MCF 10A (cell line): ENCODE results near the gene NRARP. TPM values are rescaled to one million over a fixed set of nuclear protein-coding genes. Genes with fewer than 3 reads are reported as not detected.

Source experiments
- BruUV-seq: library from RNA; stranded (reverse); fragments of 400-500 nt; replicated peaks from 2 replicates; lab custom pipeline; 2021; lab: Mats Ljungman, UMichigan
- CTCF ChIA-PET: fragments of 300-600 bp; sonication (Branson Sonifier 250); formaldehyde crosslinking; extraction: SDS; loops from one replicate; lab custom pipeline; 2021; ENCODE audit warnings: antibody characterized with exemption, inconsistent platforms; lab: Yijun Ruan, JAX
- POLR2A ChIA-PET: fragments of 300-600, 350-650 bp; sonication (Branson Sonifier 250); formaldehyde crosslinking; extraction: SDS; loops from one replicate; lab custom pipeline; 2020; ENCODE audit warnings: antibody characterized with exemption, inconsistent platforms; lab: Yijun Ruan, JAX
- DNase-seq: peaks from one replicate; pipeline ENCODE4 v3.0.0-alpha.2; 2018; ENCODE audit not compliant: unreplicated experiment
- H3K27ac Mint-ChIP-seq: one replicate; pipeline ENCODE4 v1.8.0; 2022; ENCODE audit warnings: mild to moderate bottlenecking, low read depth, mixed read lengths; ENCODE audit not compliant: unreplicated experiment
- H3K27me3 Mint-ChIP-seq: one replicate; pipeline ENCODE4 v1.8.0; 2022; ENCODE audit warnings: mixed read lengths; ENCODE audit not compliant: insufficient read depth, unreplicated experiment
- H3K36me3 Mint-ChIP-seq: one replicate; pipeline ENCODE4 v1.8.0; 2022; ENCODE audit warnings: mild to moderate bottlenecking, moderate library complexity, mixed read lengths; ENCODE audit not compliant: insufficient read depth, unreplicated experiment
- H3K4me1 Mint-ChIP-seq: one replicate; pipeline ENCODE4 v1.8.0; 2022; ENCODE audit warnings: mixed read lengths; ENCODE audit not compliant: insufficient read depth, unreplicated experiment
- H3K4me3 Mint-ChIP-seq: one replicate; pipeline ENCODE4 v1.8.0; 2022; ENCODE audit warnings: mild to moderate bottlenecking, moderate library complexity, mixed read lengths; ENCODE audit not compliant: unreplicated experiment
- H3K9me3 Mint-ChIP-seq: one replicate; pipeline ENCODE4 v1.8.0; 2022; ENCODE audit warnings: mixed read lengths; ENCODE audit not compliant: unreplicated experiment
- CTCF ChIP-seq: fragments of 200-600 bp; IDR thresholded peaks from one replicate; pipeline ENCODE4 v1.8.0; 2022; ENCODE audit warnings: antibody characterized with exemption, mild to moderate bottlenecking; ENCODE audit not compliant: unreplicated experiment
- intact Hi-C: fragments of 100-400 bp; cut with micrococcal nuclease; formaldehyde crosslinking; loops from 2 replicates; pipeline ENCODE4 v1.14.1; 2022
- total RNA-seq: library from RNA; stranded (reverse); gene quantifications from 2 replicates; pipeline ENCODE4 v1.2.3, GENCODE V29; 2022

The NRARP gene
- total RNA-seq, 1 experiment from 2014 or later: 1.4 TPM

- peaks cover 8% of the 10 kb centered on the region for H3K4me1 Mint-ChIP-seq
- H3K27ac Mint-ChIP-seq: no peak overlapping the region
- H3K4me3 Mint-ChIP-seq: no peak overlapping the region
- peaks cover 46% of the 10 kb centered on the region for H3K36me3 Mint-ChIP-seq
- no peaks in the 10 kb centered on the region for H3K27me3 Mint-ChIP-seq
- intact Hi-C loops: no loop called here
- POLR2A ChIA-PET: interaction anchor here (0.6 to 1.0 kb wide), 3 partner anchors 10 to 431 kb away, joined by 3 read pairs; no protein-coding TSS in a partner anchor
- TF ChIP-seq CTCF: no peak
- no peak for DNase-seq
- H3K9me3 Mint-ChIP-seq: no peaks in the 10 kb centered on the region
- CTCF ChIA-PET: interaction anchor here (0.5 to 1.2 kb wide), 7 partner anchors 9 to 238 kb away, joined by 3 to 4 read pairs (median 3); partner anchors contain the start of gene TOR4A
- no TSS peak for BruUV-seq
Measured at GRCh38 chr9:137266585-137267453, 35.3 kb downstream of the NRARP start.

- no peak for TF ChIP-seq CTCF
- H3K27ac Mint-ChIP-seq: no peak overlapping the region
- peaks cover 12% of the 10 kb centered on the region for H3K4me1 Mint-ChIP-seq
- H3K36me3 Mint-ChIP-seq: peaks cover 48% of the 10 kb centered on the region
- H3K27me3 Mint-ChIP-seq: no peaks in the 10 kb centered on the region
- BruUV-seq: no TSS peak
- no peak for DNase-seq
- H3K9me3 Mint-ChIP-seq: no peaks in the 10 kb centered on the region
- ChIA-PET CTCF (interaction anchor here (0.6 to 0.9 kb wide), 3 partner anchors 11 to 136 kb away, joined by 3 to 4 read pairs (median 3); no protein-coding TSS in a partner anchor), POLR2A (interaction anchor here (0.8 to 1.0 kb wide), 2 partner anchors 10 to 21 kb away, joined by 3 read pairs; no protein-coding TSS in a partner anchor)
- intact Hi-C loops: no loop called here
- H3K4me3 Mint-ChIP-seq: no peak overlapping the region
Measured at GRCh38 chr9:137266162-137266527, 35.9 kb downstream of the NRARP start.

- H3K27me3 Mint-ChIP-seq: no peaks in the 10 kb centered on the region
- intact Hi-C loops: no loop called here
- H3K36me3 Mint-ChIP-seq: peaks cover 49% of the 10 kb centered on the region
- ChIA-PET CTCF (interaction anchor here (0.6 to 0.9 kb wide), 3 partner anchors 11 to 136 kb away, joined by 3 to 4 read pairs (median 3); no protein-coding TSS in a partner anchor), POLR2A (interaction anchor here (0.7 to 1.9 kb wide), 4 partner anchors 9 to 46 kb away, joined by 3 to 5 read pairs (median 4); no protein-coding TSS in a partner anchor)
- no peak for TF ChIP-seq CTCF
- BruUV-seq: no TSS peak
- H3K27ac Mint-ChIP-seq: no peak overlapping the region
- no peaks in the 10 kb centered on the region for H3K9me3 Mint-ChIP-seq
- peaks cover 12% of the 10 kb centered on the region for H3K4me1 Mint-ChIP-seq
- no peak for DNase-seq
- H3K4me3 Mint-ChIP-seq: no peak overlapping the region
Measured at GRCh38 chr9:137265496-137266161, 36.4 kb downstream of the NRARP start.
